IMR-90 (cell line): ENCODE data around the gene ZFP92. TPM values are rescaled to one million over a fixed set of nuclear protein-coding genes. Genes with fewer than 3 reads are reported as not detected.

ENCODE experiments used
- ATAC-seq: fragments of 200-7000 bp; cut with Tn5 transposase; 2 replicates; pipeline ENCODE4 v1.9.1; 2020; ENCODE audit warnings: low read depth, mild to moderate bottlenecking, moderate library complexity
- BruUV-seq: library from RNA; stranded (reverse); fragments of 400-500 nt; replicated peaks from 2 replicates; lab custom pipeline; 2021; lab: Mats Ljungman, UMichigan
- CTCF ChIA-PET: fragments of 300-600 bp; formaldehyde crosslinking; extraction: SDS; loops from one replicate; lab custom pipeline; 2021; ENCODE audit warnings: antibody characterized with exemption; lab: Yijun Ruan, JAX
- POLR2A ChIA-PET: fragments of 300-600 bp; sonication (Branson Sonifier 250); formaldehyde crosslinking; loops from one replicate; lab custom pipeline; 2022; ENCODE audit warnings: antibody characterized with exemption; ENCODE audit not compliant: unreplicated experiment; lab: Charles Lee
- DNase-seq: peaks from one replicate; pipeline ENCODE4 v3.0.0; 2013
- H2AFZ ChIP-seq: replicated peaks from 2 replicates; pipeline ENCODE3; 2013; ENCODE audit warnings: low read length, mild to moderate bottlenecking; ENCODE audit not compliant: poor library complexity
- H2AK5ac ChIP-seq: 2 replicates; pipeline ENCODE4 v1.6.1; 2013; ENCODE audit warnings: low read depth, low read length, inconsistent platforms
- H2AK9ac ChIP-seq: replicated peaks from 2 replicates; pipeline ENCODE3; 2013; ENCODE audit warnings: mild to moderate bottlenecking, low read depth, low read length, moderate library complexity; ENCODE audit not compliant: poor library complexity
- H2BK120ac ChIP-seq: 2 replicates; pipeline ENCODE4 v1.6.1; 2013; ENCODE audit warnings: low read depth, low read length, inconsistent platforms
- H2BK15ac ChIP-seq: 3 replicates; pipeline ENCODE4 v1.6.1; 2013; ENCODE audit warnings: low read depth, low read length, inconsistent platforms
- H2BK20ac ChIP-seq: 2 replicates; pipeline ENCODE4 v1.6.1; 2013; ENCODE audit warnings: low read depth, mild to moderate bottlenecking, inconsistent platforms, low read length, moderate library complexity
- H2BK5ac ChIP-seq: 2 replicates; pipeline ENCODE4 v1.6.1; 2013; ENCODE audit warnings: mild to moderate bottlenecking, low read depth, low read length, inconsistent platforms; ENCODE audit not compliant: poor library complexity, severe bottlenecking
- H3K14ac ChIP-seq: replicated peaks from 2 replicates; pipeline ENCODE4 v1.6.1; 2013; ENCODE audit warnings: low read depth, low read length, inconsistent platforms
- H3K18ac ChIP-seq: 2 replicates; pipeline ENCODE4 v1.6.1; 2013; ENCODE audit warnings: low read depth, low read length, control low read depth
- H3K23ac ChIP-seq: 2 replicates; pipeline ENCODE4 v1.6.1; 2013; ENCODE audit warnings: low read depth, low read length, inconsistent platforms
- H3K27ac ChIP-seq: 2 replicates; pipeline ENCODE4 v1.5.1; 2013; ENCODE audit warnings: mild to moderate bottlenecking, control low read depth, low read length; ENCODE audit not compliant: insufficient read depth
- H3K27me3 ChIP-seq: 2 replicates; pipeline ENCODE4 v1.6.1; 2013; ENCODE audit warnings: low read length; ENCODE audit not compliant: control insufficient read depth, insufficient read depth
- H3K36me3 ChIP-seq: 2 replicates; pipeline ENCODE4 v1.6.1; 2013; ENCODE audit warnings: low read length, mixed read lengths; ENCODE audit not compliant: control insufficient read depth, insufficient read depth
- H3K4ac ChIP-seq: 2 replicates; pipeline ENCODE4 v1.6.1; 2013; ENCODE audit warnings: low read depth, low read length, inconsistent platforms
- H3K4me1 ChIP-seq: 2 replicates; pipeline ENCODE4 v1.6.1; 2013; ENCODE audit warnings: low read length, mixed read lengths; ENCODE audit not compliant: control insufficient read depth, insufficient read depth
- H3K4me2 ChIP-seq: 2 replicates; pipeline ENCODE4 v1.6.1; 2013; ENCODE audit warnings: low read depth, mild to moderate bottlenecking, control low read depth, low read length, moderate library complexity
- H3K4me3 ChIP-seq: 2 replicates; pipeline ENCODE4 v1.5.1; 2013; ENCODE audit warnings: low read depth, mild to moderate bottlenecking, control low read depth, low read length, moderate library complexity; ENCODE audit not compliant: insufficient read depth
- H3K56ac ChIP-seq: 2 replicates; pipeline ENCODE4 v1.6.1; 2013; ENCODE audit warnings: low read length, inconsistent platforms; ENCODE audit not compliant: insufficient read depth; ENCODE audit errors: extremely low read depth
- H3K79me1 ChIP-seq, 2 experiments: 2 replicates each; pipeline ENCODE4 v1.6.1; 2013; ENCODE audit warnings: low read length in 2 of 2, inconsistent platforms in 1 of 2, low read depth in 1 of 2
- H3K9ac ChIP-seq: 2 replicates; pipeline ENCODE4 v1.6.1; 2013; ENCODE audit warnings: low read depth, low read length, control low read depth
- H3K9me1 ChIP-seq: 2 replicates; pipeline ENCODE4 v1.6.1; 2013; ENCODE audit warnings: low read length, inconsistent platforms; ENCODE audit not compliant: insufficient read depth
- H3K9me3 ChIP-seq: 2 replicates; pipeline ENCODE4 v1.6.1; 2013; ENCODE audit warnings: low read length; ENCODE audit not compliant: control insufficient read depth, insufficient read depth
- H4K20me1 ChIP-seq: 2 replicates; pipeline ENCODE4 v1.6.1; 2013; ENCODE audit warnings: low read length, inconsistent platforms; ENCODE audit not compliant: insufficient read depth
- H4K5ac ChIP-seq: 2 replicates; pipeline ENCODE4 v1.6.1; 2013; ENCODE audit warnings: mild to moderate bottlenecking, low read depth, low read length, control low read depth
- H4K8ac ChIP-seq, 2 experiments: 2 replicates each; pipeline ENCODE4 v1.6.1; 2013; ENCODE audit warnings: low read depth in 2 of 2, low read length in 2 of 2, control low read depth in 1 of 2, inconsistent platforms in 1 of 2
- H4K91ac ChIP-seq: 2 replicates; pipeline ENCODE4 v1.6.1; 2013; ENCODE audit warnings: low read depth, low read length, inconsistent platforms; ENCODE audit not compliant: insufficient read depth
- BHLHE40 ChIP-seq: fragments of 150-350 bp; IDR thresholded peaks from 2 replicates; pipeline ENCODE4 v1.6.1; 2016; ENCODE audit warnings: mild to moderate bottlenecking, low read depth, low read length
- CEBPB ChIP-seq: IDR thresholded peaks from 2 replicates; pipeline ENCODE4 v1.6.1; 2012; ENCODE audit warnings: low read depth, low read length, improper control_type of control experiment
- CHD1 ChIP-seq: IDR thresholded peaks from 2 replicates; pipeline ENCODE4 v1.6.1; 2012; ENCODE audit warnings: low read depth, low read length, improper control_type of control experiment
- FOS ChIP-seq: fragments of 150-350 bp; IDR thresholded peaks from 2 replicates; pipeline ENCODE4 v1.6.1; 2016; ENCODE audit warnings: low read depth, low read length
- MAFK ChIP-seq: IDR thresholded peaks from 2 replicates; pipeline ENCODE4 v1.6.1; 2012; ENCODE audit warnings: low read depth, low read length, improper control_type of control experiment
- MAZ ChIP-seq: IDR thresholded peaks from 2 replicates; pipeline ENCODE4 v1.6.1; 2012; ENCODE audit warnings: low read depth, mild to moderate bottlenecking, low read length, improper control_type of control experiment, moderate library complexity, borderline replicate concordance
- MXI1 ChIP-seq: IDR thresholded peaks from 2 replicates; pipeline ENCODE4 v1.6.1; 2012; ENCODE audit warnings: low read depth, mild to moderate bottlenecking, low read length, moderate library complexity, borderline replicate concordance
- NFE2L2 ChIP-seq: fragments of 150-350 bp; IDR thresholded peaks from 2 replicates; pipeline ENCODE4 v1.6.1; 2016; ENCODE audit warnings: low read depth, mild to moderate bottlenecking, low read length
- POLR2A ChIP-seq: IDR thresholded peaks from 2 replicates; pipeline ENCODE4 v1.6.1; 2012; ENCODE audit warnings: mild to moderate bottlenecking, low read depth, low read length
- RAD21 ChIP-seq: IDR thresholded peaks from 2 replicates; pipeline ENCODE4 v1.6.1; 2012; ENCODE audit warnings: low read length, improper control_type of control experiment
- RCOR1 ChIP-seq: IDR thresholded peaks from 2 replicates; pipeline ENCODE4 v1.6.1; 2012; ENCODE audit warnings: mild to moderate bottlenecking, low read length, improper control_type of control experiment; ENCODE audit not compliant: insufficient replicate concordance
- RFX5 ChIP-seq: IDR thresholded peaks from 2 replicates; pipeline ENCODE4 v1.8.0; 2012; ENCODE audit warnings: low read depth, mild to moderate bottlenecking, low read length, moderate library complexity
- SMC3 ChIP-seq: fragments of 150-350 bp; IDR thresholded peaks from 2 replicates; pipeline ENCODE4 v1.6.1; 2016; ENCODE audit warnings: low read depth, mild to moderate bottlenecking, antibody characterized with exemption, low read length, moderate library complexity
- WGBS, 2 experiments: methylation state at CpG; one replicate each; pipeline versions ENCODE4 v1.1.5 to v1.1.7; 2013; ENCODE audit warnings: missing lambda C conversion rate in 2 of 2; ENCODE audit not compliant: insufficient read length in 1 of 2; ENCODE audit errors: extremely low coverage in 2 of 2; 5-methylcytosine and 5-hydroxymethylcytosine counted together
- dilution Hi-C: fragments of 300-500 bp; cut with HindIII; formaldehyde crosslinking; loops from one replicate; pipeline ENCODE4 v1.14.3; 2018; ENCODE audit warnings: low sequenced_read_pairs; ENCODE audit not compliant: unreplicated experiment
- in situ Hi-C: fragments of 300-500 bp; cut with MboI; formaldehyde crosslinking; loops from 3 replicates; pipeline ENCODE4 v1.14.3; 2019; ENCODE audit warnings: low sequenced_read_pairs, inconsistent platforms, mixed read lengths
- intact Hi-C: fragments of 100-400 bp; cut with micrococcal nuclease; formaldehyde crosslinking; loops from 2 replicates; pipeline ENCODE4 v1.10.0; 2022
- polyA plus RNA-seq, 3 experiments: library from polyadenylated mRNA; depleted of rRNA; stranded (reverse); fragments of >200 nt; gene quantifications; 2 replicates each; pipeline ENCODE4 v1.2.3, GENCODE V29; 2012; ENCODE audit warnings: low replicate concordance in 1 of 3
- total RNA-seq: library from RNA; depleted of rRNA; stranded (reverse); fragments of >200 nt; gene quantifications from 2 replicates; pipeline ENCODE4 v1.2.3, GENCODE V29; 2012
- TF ChIP-seq, protein P1 (sequence below): fragments of 150-350 bp; IDR thresholded peaks from 2 replicates; pipeline ENCODE4 v1.6.1; 2017; ENCODE audit warnings: mild to moderate bottlenecking, antibody characterized with exemption, low read length, low read depth
- TF ChIP-seq, protein P2 (sequence below): conservative IDR thresholded peaks from 2 replicates; pipeline ENCODE4 v1.5.1; 2012; ENCODE audit warnings: mild to moderate bottlenecking, low read depth, low read length, improper control_type of control experiment
- TF ChIP-seq, protein P3 (sequence below): fragments of 150-350 bp; IDR thresholded peaks from 2 replicates; pipeline ENCODE4 v1.6.1; 2016; ENCODE audit warnings: low read depth, mild to moderate bottlenecking, low read length, moderate library complexity, borderline replicate concordance

Gene ZFP92
- total and polyA plus RNA-seq, 2 of the 4 experiments (the other 2 are of a cell fraction): under 0.01 to 0.03 TPM

DNA sequence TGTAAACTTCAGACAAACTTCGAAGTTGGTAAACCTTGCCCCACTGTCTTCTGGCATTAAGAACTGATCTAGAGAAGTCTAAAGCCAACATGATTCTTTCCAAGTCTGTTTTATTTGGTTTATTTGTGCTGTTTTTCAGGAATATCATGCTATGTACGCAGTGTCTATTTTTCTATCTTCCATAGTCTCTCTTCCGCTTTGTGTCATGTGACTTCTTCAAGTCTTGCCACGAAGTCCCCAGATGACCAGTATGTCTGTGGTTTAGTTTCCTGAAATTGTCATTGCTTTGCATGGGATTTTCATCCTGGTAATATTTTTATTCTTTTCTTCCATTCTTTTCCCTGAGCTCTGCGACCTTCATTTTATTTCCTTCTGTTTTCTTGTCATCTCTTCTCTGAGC, 25.2 kb upstream of the ZFP92 start:
- Histone ChIP-seq H3K14ac (no peak overlapping the region), H3K79me1 (no peaks in the 10 kb centered on the region), H2AFZ (no peak overlapping the region), H4K8ac (no peak overlapping the region), H2AK9ac (no peak overlapping the region), H3K27me3 (peaks cover 6% of the 10 kb centered on the region), H3K18ac (no peak overlapping the region), H3K4me2 (no peak overlapping the region), H2BK20ac (no peak overlapping the region), H3K4me3 (no peak overlapping the region), H3K36me3 (no peaks in the 10 kb centered on the region), H3K4me1 (peaks cover 2% of the 10 kb centered on the region; the same call in 1 of the 2 replicates), H2AK5ac (no peak overlapping the region), H3K23ac (no peak overlapping the region), H3K9me3 (no peaks in the 10 kb centered on the region; the same call in 1 of the 2 replicates), H3K27ac (no peak overlapping the region), H4K91ac (no peak overlapping the region), H3K9me1 (no peaks in the 10 kb centered on the region), H2BK15ac (no peak overlapping the region), H3K56ac (no peak overlapping the region), H3K9ac (no peak overlapping the region), H4K5ac (no peak overlapping the region), H4K20me1 (no peaks in the 10 kb centered on the region), H2BK5ac (no peak overlapping the region), H2BK120ac (no peak overlapping the region), H3K4ac (no peak overlapping the region)
- ChIA-PET CTCF (no interaction called here), POLR2A (no interaction called here)
- dilution Hi-C loops (no loop called here), in situ Hi-C loops (no loop called here), intact Hi-C loops (no loop called here)
- BruUV-seq: no TSS peak
- DNase-seq: no peak
- WGBS, 2 experiments: no CpG with 5 or more reads among the region's 5 CpGs
- ATAC-seq: no peak
- no peak for TF ChIP-seq RAD21
- TF ChIP-seq, protein P1, sequence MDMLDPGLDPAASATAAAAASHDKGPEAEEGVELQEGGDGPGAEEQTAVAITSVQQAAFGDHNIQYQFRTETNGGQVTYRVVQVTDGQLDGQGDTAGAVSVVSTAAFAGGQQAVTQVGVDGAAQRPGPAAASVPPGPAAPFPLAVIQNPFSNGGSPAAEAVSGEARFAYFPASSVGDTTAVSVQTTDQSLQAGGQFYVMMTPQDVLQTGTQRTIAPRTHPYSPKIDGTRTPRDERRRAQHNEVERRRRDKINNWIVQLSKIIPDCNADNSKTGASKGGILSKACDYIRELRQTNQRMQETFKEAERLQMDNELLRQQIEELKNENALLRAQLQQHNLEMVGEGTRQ: no peak
- no peak for TF ChIP-seq MAZ
- TF ChIP-seq BHLHE40: no peak
- no peak for TF ChIP-seq RFX5
- no peak for TF ChIP-seq CEBPB
- TF ChIP-seq CHD1: no peak
- TF ChIP-seq RCOR1: no peak
- no peak for TF ChIP-seq POLR2A
- TF ChIP-seq FOS: no peak
- TF ChIP-seq NFE2L2: no peak
- TF ChIP-seq, protein P2, sequence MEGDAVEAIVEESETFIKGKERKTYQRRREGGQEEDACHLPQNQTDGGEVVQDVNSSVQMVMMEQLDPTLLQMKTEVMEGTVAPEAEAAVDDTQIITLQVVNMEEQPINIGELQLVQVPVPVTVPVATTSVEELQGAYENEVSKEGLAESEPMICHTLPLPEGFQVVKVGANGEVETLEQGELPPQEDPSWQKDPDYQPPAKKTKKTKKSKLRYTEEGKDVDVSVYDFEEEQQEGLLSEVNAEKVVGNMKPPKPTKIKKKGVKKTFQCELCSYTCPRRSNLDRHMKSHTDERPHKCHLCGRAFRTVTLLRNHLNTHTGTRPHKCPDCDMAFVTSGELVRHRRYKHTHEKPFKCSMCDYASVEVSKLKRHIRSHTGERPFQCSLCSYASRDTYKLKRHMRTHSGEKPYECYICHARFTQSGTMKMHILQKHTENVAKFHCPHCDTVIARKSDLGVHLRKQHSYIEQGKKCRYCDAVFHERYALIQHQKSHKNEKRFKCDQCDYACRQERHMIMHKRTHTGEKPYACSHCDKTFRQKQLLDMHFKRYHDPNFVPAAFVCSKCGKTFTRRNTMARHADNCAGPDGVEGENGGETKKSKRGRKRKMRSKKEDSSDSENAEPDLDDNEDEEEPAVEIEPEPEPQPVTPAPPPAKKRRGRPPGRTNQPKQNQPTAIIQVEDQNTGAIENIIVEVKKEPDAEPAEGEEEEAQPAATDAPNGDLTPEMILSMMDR: no peak
- no peak for TF ChIP-seq SMC3
- TF ChIP-seq MXI1: no peak
- no peak for TF ChIP-seq MAFK
- TF ChIP-seq, protein P3, sequence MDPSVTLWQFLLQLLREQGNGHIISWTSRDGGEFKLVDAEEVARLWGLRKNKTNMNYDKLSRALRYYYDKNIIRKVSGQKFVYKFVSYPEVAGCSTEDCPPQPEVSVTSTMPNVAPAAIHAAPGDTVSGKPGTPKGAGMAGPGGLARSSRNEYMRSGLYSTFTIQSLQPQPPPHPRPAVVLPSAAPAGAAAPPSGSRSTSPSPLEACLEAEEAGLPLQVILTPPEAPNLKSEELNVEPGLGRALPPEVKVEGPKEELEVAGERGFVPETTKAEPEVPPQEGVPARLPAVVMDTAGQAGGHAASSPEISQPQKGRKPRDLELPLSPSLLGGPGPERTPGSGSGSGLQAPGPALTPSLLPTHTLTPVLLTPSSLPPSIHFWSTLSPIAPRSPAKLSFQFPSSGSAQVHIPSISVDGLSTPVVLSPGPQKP: no peak
